HUES64 (cell line): Measurements from ENCODE around the gene SH2D6.
"Not testable (repeated sequence)": the region's sequence is repeated elsewhere in the genome, so short reads cannot be mapped to it uniquely, and the experiment has no call there.

Source experiments
- H3K27ac ChIP-seq: 2 replicates; pipeline ENCODE4 v1.7.0; 2013; ENCODE audit warnings: low read depth, low read length, inconsistent platforms
- H3K27me3 ChIP-seq: 2 replicates; pipeline ENCODE4 v1.6.1; 2013; ENCODE audit warnings: mild to moderate bottlenecking, low read length; ENCODE audit not compliant: insufficient read depth
- H3K36me3 ChIP-seq: 2 replicates; pipeline ENCODE4 v1.6.1; 2013; ENCODE audit warnings: mild to moderate bottlenecking, low read length; ENCODE audit not compliant: insufficient read depth
- H3K4me1 ChIP-seq: 2 replicates; pipeline ENCODE4 v1.6.1; 2013; ENCODE audit warnings: mild to moderate bottlenecking, low read length, moderate library complexity; ENCODE audit not compliant: insufficient read depth
- H3K4me3 ChIP-seq: 2 replicates; pipeline ENCODE4 v1.5.1; 2013; ENCODE audit warnings: mild to moderate bottlenecking, low read length, moderate library complexity
- H3K9ac ChIP-seq: 2 replicates; pipeline ENCODE4 v1.6.1; 2013; ENCODE audit warnings: mild to moderate bottlenecking, low read depth, low read length
- H3K9me3 ChIP-seq: 2 replicates; pipeline ENCODE4 v1.6.1; 2013; ENCODE audit warnings: low read depth, low read length; ENCODE audit not compliant: insufficient read depth
- WGBS: fragments of 150-250, 120-280 bp; methylation state at CpG from one replicate; pipeline ENCODE4 v1.1.7; 2013; ENCODE audit warnings: missing lambda C conversion rate; 5-methylcytosine and 5-hydroxymethylcytosine counted together

Gene SH2D6

DNA sequence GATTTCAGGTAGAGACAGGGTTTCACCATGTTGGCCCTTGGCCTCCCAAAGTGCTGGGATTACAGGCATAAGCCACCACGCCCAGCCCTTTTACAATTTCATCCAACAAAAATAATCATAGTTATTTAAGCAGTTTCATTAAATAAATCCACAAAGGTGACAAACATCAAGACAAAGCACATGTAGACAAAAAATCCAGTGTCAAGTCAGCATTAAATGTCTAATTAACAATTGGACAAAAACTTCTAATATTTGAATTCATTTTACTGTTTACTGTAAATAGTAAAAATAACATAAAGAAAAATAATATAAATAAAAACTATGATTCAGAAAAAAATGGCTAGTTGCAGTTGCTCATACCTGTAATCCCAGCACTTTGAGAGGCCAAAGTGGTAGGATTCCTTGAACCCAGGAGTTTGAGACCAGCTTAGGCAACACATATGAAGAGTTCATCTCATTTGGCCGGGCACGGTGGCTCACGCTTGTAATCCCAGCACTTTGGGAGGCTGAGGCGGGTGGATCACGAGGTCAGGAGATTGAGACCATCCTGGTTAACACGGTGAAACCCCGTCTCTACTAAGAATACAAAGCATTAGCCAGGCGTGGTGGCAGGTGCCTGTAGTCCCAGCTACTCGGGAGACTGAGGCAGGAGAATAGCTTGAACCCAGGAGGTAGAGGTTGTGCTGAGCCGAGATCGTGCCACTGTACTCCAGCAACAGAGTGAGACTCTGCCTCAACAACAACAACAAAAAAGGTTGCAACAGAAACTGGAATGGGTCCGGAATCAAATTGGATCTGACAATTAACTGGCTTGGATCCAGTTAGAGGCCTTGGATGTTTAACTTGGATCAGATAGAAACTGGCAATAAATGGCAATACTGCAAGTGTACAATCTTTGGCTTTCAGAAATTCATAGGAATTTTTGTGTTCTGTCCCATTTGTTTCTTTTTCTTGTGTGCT, 63.6 kb downstream of the SH2D6 start:
- H3K9me3 ChIP-seq = no peaks in the 10 kb centered on the region
- no peaks in the 10 kb centered on the region for H3K27me3 ChIP-seq
- H3K27ac ChIP-seq = no peak overlapping the region
- no peaks in the 10 kb centered on the region for H3K4me1 ChIP-seq
- no peak overlapping the region for H3K4me3 ChIP-seq
- no peak overlapping the region for H3K9ac ChIP-seq
- 91% methylated on average over 13 of the region's 13 CpGs for WGBS
- no peaks in the 10 kb centered on the region for H3K36me3 ChIP-seq

DNA sequence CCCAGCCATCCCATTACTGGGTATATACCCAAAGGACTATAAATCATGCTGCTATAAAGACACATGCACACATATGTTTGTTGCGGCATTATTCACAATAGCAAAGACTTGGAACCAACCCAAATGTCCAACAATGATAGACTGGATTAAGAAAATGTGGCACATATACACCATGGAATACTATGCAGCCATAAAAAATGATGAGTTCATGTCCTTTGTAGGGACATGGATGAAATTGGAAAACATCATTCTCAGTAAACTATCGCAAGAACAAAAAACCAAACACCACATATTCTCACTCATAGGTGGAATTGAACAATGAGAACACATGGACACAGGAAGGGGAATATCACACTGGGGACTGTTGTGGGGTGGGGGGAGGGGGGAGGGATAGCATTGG, 66.1 kb downstream of the SH2D6 start:
- WGBS = no CpG with 5 or more reads among the region's 2 CpGs
- H3K4me3 ChIP-seq = not testable (repeated sequence)

GRCh38 chr2:85485815-85486214, 67.3 kb downstream of the SH2D6 start:
- no peaks in the 10 kb centered on the region for H3K4me1 ChIP-seq
- no peaks in the 10 kb centered on the region for H3K27me3 ChIP-seq
- no peaks in the 10 kb centered on the region for H3K9me3 ChIP-seq
- H3K4me3 ChIP-seq = no peak overlapping the region
- H3K36me3 ChIP-seq = no peaks in the 10 kb centered on the region
- H3K27ac ChIP-seq = no peak overlapping the region
- H3K9ac ChIP-seq = no peak overlapping the region
- 100% methylated on average over 3 of the region's 3 CpGs for WGBS

More for the DNA sequence above, 66.1 kb downstream of the SH2D6 start:
- H3K27ac ChIP-seq, H3K9ac ChIP-seq, H3K36me3 ChIP-seq, H3K9me3 ChIP-seq, H3K4me1 ChIP-seq, H3K27me3 ChIP-seq: not testable (repeated sequence)
